Cardiac atrium fibroblast (primary cell): ENCODE measurements around the gene CCNDBP1. TPM values are rescaled to one million over a fixed set of nuclear protein-coding genes. Genes with fewer than 3 reads are reported as not detected.

Experiments used
- total RNA-seq: library from RNA; depleted of rRNA; stranded (reverse); fragments of >200 nt; gene quantifications from 2 replicates; pipeline ENCODE4 v1.2.3, GENCODE V29; 2015

Gene CCNDBP1
- 47.7 and 62.7 TPM in 2 replicates for total RNA-seq

GRCh38 chr15:43185157-43186002 lies at the start of gene CCNDBP1:
CCNDBP1 (plus strand) TSS chr15:43185403; CDS start chr15:43185499, 96 bp downstream.

GRCh38 chr15:43220991-43221403 lies 35.8 kb downstream of the CCNDBP1 start, which contains the start of gene EPB42:
EPB42 (minus strand) TSS chr15:43221018; CDS start chr15:43220825, 193 bp downstream.

Other genes with a start within 250 kb of the CCNDBP1 start
- gene UBR1, start 79.4 kb upstream of the CCNDBP1 start, total RNA-seq, result 13.5 and 14.7 TPM in 2 replicates
- gene TMEM62, start 51.8 kb upstream of the CCNDBP1 start, total RNA-seq, result 7.5 and 14.1 TPM in 2 replicates
- gene EPB42, start 35.6 kb downstream of the CCNDBP1 start, total RNA-seq, result not detected in 2 replicates
- gene TGM5, start 81.5 kb downstream of the CCNDBP1 start, total RNA-seq, result not detected in 2 replicates
- gene TGM7, start 116.9 kb downstream of the CCNDBP1 start, total RNA-seq, result not detected in 2 replicates
- gene LCMT2, start 145.2 kb downstream of the CCNDBP1 start, total RNA-seq, result 6.5 and 8.7 TPM in 2 replicates
- 11.9 and 17.7 TPM in 2 replicates for gene ZSCAN29, start 185.6 kb downstream of the CCNDBP1 start, total RNA-seq
- gene TUBGCP4, start 185.7 kb downstream of the CCNDBP1 start, total RNA-seq, result 7.2 and 7.9 TPM in 2 replicates